HG02943 (cell line): ENCODE measurements around the gene PALLD.

ENCODE experiments used
- ATAC-seq: cut with Tn5 transposase; IDR thresholded peaks from one replicate; pipeline ENCODE4 v1.9.1; 2021; ENCODE audit warnings: mild to moderate bottlenecking, low read depth, moderate library complexity; ENCODE audit not compliant: unreplicated experiment

PALLD gene

GRCh38 chr4:168553714-168554370 is 57.0 kb downstream of the PALLD start:
- ATAC-seq, result no peak

- no peak for ATAC-seq
These were observed 58.6 kb downstream of the PALLD start for GRCh38 chr4:168555437-168555836.

DNA sequence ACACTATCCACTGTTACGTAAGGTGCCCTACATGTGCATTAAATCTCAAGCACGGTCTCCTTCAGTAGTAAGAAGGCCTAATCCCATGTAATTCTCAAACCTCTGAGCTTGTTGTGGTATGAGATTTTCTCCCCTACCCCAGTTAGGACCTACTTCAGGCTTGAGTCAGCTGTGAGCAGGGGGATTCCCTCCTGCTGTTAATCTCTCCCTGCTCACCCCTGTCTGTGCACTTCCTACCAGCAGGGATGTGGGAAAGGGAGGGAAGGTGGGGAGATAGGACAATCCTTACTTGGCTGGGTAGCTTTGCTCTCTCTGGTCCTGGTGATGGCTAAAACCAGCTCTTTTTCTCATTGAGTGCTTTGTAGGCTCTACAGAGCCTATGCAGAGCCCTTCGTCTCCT is 60.8 kb downstream of the PALLD start:
- no peak for ATAC-seq

GRCh38 chr4:168558599-168558998 is 61.7 kb downstream of the PALLD start:
- no peak for ATAC-seq

DNA sequence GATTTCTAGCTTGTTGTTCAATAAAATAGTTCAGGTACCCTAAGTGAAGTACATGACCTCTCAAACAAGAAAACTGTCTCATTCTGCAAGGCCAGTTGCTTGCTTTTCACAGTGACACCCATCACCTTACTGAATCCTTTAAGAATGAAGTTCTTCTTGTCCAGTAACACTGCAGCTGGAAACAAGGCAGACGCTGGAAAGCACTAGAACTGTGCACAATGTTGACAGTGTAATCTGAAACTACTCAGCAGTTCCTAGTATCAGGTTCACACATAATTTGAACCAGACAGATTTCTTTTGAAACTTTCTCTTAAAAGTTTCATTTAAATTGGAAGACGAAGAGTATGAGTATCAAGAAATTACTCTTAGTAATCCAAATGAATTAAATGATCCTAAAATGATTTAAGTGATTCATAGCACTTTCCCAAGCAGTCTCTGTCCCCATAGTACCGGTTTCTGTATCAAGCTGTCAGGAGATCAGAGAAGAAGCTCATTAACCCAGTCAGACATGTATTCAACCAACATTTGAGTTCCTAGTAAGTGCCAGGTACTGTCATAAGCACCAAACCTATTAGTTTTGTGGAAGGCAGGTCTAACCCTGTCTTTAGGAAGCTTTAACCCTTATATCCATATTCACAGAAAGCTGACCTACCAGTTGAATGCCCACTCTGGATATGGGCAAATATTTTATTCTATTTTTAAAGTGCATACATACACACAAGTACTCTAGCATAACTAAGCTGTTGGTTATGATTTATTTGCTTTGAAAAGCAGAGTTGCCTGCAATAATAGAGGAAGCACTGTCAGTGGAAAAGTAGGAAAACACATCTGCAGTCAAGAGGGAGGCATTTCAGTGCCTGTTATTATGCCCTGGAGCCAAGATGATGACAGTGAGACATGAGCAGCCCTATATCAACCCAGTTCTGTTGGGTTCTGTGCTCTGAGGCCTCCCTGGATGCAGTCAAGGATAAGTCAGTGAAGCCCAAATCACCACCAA is 63.6 kb downstream of the PALLD start:
- ATAC-seq, result no peak

DNA sequence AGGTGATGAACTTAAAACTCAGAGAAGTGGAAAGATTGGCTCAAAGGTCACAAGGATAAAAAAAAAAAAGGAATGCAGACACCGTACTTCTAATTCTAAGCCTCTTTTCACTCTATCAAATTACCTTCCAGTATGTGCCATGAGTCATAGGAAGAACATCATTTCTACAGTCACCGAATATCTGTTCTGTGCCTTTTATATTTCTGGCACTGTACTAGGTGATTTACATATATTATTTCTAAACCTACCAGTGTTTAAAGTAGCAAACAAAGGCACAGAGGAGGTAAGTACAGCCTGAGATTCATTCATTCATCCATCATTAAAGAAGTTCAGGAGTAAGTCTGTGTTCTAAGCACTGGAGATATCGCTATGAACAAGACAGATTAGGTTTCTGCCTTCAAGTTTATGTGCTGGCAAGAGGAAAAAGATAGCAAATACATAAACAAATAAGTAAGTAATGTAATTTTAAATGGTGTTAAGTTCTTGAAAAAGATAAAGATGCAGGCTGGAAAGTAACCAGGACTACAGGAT is 65.3 kb downstream of the PALLD start:
- ATAC-seq, result no peak

DNA sequence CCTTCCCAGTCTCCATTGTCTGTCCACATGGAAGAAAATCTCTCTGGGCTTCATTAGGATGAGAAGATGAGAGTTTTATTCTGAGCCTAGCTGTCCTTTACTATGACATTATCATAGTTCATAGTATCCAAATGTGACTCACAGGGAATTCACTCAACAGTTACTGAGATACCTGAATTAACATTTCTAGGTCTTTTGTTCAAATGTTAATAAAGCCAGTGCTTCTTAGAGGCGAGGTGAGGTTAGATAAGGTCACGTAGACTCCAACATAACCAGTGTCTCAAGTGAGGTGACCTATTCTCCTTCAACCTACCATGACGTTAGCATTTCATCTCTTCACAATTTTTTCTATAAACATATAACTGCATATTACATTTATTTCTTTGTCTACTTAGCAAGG is 67.2 kb downstream of the PALLD start:
- no peak for ATAC-seq

- ATAC-seq, result no peak
These were observed 68.3 kb downstream of the PALLD start for GRCh38 chr4:168565130-168565529.

DNA sequence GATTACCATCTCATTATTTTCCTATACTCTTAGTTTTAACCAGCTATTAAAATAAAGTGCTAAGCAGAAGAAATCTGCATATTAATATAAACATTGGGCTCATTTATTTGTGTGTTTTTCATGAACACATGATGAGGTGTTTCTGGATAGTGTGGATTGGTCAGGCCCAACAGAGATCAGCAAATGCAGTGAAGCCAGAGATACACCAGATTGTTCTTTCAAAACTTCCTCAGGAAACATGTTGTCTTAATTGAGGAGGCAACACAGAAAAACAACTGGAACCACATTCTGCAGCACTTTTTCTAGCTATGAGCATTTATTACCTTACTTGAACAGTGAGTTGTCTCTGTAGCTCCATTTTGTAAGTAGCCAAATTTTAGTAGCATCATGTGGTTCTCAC is 69.9 kb downstream of the PALLD start:
- ATAC-seq, result no peak

DNA sequence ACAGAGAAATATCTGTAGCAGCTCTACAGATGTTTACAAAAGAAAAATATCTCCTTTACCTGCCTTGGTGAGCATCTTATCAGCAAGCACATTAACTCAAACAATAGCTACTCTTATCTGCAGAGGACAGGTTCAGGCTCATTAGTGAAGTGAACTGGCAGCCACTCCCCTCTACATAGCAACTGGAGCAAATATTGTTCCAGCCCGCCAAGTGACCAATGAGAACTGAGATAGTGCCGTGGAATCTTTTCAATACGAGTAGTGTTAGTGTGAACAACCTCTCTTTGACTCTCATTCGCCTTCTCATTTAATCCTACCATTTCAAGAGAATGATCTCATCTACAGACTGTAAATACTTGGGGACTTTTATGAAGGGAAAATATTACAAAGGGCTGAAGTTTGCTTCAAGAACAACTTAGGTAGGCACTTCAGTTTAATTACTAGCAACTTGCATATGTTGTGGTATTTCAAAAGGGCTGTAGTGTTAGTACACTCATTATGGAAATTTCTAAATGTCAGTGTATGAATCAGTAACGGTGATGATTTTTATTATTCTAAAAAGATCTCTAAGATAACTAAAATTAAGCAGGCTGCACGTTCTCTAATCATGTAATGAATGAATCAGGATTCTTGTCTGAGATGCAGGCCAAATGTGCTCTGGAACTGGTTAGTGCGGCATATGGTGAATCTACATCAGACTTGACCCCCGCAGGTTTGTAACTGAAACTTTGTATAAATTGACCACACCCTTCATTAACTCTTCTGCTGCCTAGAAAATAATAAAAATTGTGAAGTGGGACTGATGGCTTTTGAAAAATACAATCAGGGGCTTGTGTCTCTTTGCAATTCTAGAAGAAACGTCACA is 72.4 kb downstream of the PALLD start:
- ATAC-seq, result no peak

DNA sequence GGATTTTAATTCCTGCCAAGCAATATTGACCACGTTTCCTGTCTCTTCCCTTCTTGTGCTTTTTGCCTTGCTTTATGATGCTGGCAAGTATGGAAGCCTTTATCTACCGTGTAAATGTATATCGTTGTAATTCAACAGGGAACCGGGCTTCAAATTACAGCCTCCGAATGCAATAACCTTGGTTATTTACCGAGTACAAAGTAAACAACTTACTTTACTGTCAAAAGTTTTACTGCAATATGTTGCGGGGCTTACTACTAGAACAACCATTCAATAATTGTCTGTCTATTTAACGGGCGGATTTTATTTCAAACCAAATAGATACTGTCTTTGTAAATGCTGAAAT is 73.1 kb downstream of the PALLD start:
- no peak for ATAC-seq

- no peak for ATAC-seq
These were observed 73.6 kb downstream of the PALLD start for GRCh38 chr4:168570466-168570865.

DNA sequence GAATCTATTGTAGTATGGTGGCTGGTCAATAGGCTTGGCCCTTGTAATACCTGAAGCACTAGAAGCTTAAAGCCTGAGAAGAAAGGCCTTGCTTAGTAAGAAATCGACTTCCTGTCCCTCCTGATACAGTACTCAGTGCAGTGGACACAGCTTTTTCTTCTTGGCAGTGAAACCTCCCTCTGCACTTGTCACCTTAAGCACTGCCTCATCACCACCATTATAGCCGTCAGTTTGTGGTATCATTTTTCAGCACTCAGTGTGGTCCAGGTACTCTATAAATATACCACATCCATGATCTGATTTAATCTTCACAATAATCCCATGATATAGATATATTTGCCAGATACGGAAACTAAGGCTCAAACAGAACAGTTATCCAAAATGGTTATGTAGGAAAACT is 75.2 kb downstream of the PALLD start:
- no peak for ATAC-seq

DNA sequence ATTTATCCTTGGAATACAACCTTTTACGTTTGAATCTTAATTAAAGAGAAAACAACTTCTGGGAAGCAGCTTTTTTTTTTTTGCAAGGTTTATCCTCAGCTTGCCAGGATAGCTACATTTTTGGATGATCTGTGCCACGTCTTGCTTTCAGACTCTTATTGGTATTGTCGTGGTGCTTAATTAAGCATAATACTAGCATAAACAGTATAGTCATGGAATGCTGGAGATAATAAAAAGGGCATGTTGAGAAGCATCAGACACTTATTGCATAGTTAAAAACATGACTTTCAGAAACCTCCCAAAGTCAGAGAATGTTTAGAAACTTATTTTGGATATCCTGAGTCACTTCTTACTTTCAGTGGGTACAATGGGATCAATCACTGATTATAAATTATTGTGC is 77.0 kb downstream of the PALLD start:
- no peak for ATAC-seq

DNA sequence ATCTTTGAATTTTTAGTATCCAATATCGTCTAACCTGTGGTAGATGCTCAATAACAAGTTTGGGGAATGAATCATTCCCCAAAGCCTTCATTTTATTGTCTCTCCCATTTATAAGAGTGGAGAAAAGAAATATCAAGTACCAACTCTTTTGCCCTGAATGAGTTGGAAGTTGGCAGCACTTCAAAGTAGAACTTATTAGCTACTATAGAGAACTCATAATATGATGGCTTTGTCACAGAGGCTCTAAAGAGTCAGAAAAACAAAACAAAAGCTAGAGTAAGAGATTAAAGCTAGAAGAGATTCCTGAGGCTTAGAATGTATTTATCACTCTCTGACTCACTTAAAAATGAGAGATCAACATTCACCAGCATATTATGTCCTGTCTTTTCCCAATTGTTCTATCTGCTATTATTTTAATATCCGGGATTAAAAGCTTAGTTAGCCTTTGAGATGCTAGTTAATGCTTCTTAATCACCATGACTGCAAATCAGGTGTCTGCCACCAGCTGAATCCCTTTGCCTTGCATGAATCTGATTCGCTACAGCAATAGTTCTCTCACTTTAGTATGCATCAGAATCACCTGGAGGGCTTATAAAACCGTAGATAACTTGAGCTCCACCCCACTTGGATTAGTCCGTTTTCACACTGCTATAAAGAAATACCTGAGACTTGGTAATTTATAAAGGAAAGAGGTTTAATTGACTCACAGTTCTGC is 77.9 kb downstream of the PALLD start:
- no peak for ATAC-seq

GRCh38 chr4:168575473-168575872 is 78.6 kb downstream of the PALLD start:
- no peak for ATAC-seq

DNA sequence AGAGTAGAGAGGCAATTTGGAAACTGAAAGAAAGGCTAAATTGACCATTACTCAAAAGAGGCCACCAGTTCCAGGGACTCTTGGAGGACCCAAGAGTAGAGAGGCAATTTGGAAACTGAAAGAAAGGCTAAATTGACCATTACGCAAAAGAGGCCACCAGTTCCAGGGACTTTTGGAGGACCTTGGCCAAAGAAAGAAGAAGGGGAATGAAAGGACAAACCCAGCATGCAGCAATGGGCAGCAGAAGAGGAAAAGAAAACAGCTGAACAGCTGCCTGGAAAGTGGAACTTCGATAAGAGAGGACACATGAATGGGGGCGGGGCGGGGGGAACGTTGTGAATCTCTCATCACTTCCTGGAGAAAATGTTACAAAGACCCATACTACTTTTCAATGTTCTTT is 80.8 kb downstream of the PALLD start:
- ATAC-seq, result no peak

- no peak for ATAC-seq
These were observed 83.4 kb downstream of the PALLD start for GRCh38 chr4:168580228-168580627.

GRCh38 chr4:168584321-168584771 is 87.5 kb downstream of the PALLD start:
- ATAC-seq, result no peak
